GM12865 (cell line): Measurements from ENCODE around the gene FUT8.
"Not testable (repeated sequence)": the region's sequence is repeated elsewhere in the genome, so short reads cannot be mapped to it uniquely, and the experiment has no call there.

Experiments used
- DNase-seq: peaks from one replicate; pipeline ENCODE4 v3.0.0; 2010; ENCODE audit warnings: low read depth
- H3K4me3 ChIP-seq: 2 replicates; pipeline ENCODE4 v1.5.1; 2011; ENCODE audit warnings: mild to moderate bottlenecking, low read depth, low read length, control low read depth
- TF ChIP-seq, protein P1 (sequence below): IDR thresholded peaks from 2 replicates; pipeline ENCODE4 v1.5.1; 2011; ENCODE audit warnings: low read length, control low read depth, low read depth, inconsistent platforms; ENCODE audit not compliant: insufficient read depth; ENCODE audit errors: missing control alignments

Gene FUT8

GRCh38 chr14:65696801-65697200 lies 284.3 kb downstream of the FUT8 start:
- TF ChIP-seq, protein P1, sequence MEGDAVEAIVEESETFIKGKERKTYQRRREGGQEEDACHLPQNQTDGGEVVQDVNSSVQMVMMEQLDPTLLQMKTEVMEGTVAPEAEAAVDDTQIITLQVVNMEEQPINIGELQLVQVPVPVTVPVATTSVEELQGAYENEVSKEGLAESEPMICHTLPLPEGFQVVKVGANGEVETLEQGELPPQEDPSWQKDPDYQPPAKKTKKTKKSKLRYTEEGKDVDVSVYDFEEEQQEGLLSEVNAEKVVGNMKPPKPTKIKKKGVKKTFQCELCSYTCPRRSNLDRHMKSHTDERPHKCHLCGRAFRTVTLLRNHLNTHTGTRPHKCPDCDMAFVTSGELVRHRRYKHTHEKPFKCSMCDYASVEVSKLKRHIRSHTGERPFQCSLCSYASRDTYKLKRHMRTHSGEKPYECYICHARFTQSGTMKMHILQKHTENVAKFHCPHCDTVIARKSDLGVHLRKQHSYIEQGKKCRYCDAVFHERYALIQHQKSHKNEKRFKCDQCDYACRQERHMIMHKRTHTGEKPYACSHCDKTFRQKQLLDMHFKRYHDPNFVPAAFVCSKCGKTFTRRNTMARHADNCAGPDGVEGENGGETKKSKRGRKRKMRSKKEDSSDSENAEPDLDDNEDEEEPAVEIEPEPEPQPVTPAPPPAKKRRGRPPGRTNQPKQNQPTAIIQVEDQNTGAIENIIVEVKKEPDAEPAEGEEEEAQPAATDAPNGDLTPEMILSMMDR, result no peak
- no peak for DNase-seq
- no peak overlapping the region for H3K4me3 ChIP-seq

GRCh38 chr14:65703521-65703920 lies 291.0 kb downstream of the FUT8 start:
- TF ChIP-seq, protein P1, result no peak
- H3K4me3 ChIP-seq, result no peak overlapping the region
- no peak for DNase-seq

DNA sequence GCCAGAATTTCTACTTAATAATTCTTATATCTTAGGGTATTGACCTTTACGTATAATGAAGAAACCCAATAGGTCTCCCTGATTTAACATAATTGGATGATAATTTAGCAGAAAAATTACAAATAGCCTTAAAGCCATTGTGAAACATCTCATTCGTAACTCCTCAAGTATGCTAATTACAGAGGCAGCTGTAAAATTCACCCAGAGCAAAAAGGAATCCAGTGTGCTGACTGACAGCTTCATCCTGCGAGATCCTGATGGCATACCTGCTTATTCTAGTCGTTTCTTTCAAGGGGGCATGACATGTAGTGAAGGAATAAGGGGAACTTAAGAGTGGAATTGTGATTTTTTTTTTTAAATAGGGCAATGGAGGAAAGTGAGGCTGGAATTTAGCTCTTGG lies 291.5 kb downstream of the FUT8 start:
- no peak for DNase-seq
- no peak overlapping the region for H3K4me3 ChIP-seq
- TF ChIP-seq, protein P1, result no peak

DNA sequence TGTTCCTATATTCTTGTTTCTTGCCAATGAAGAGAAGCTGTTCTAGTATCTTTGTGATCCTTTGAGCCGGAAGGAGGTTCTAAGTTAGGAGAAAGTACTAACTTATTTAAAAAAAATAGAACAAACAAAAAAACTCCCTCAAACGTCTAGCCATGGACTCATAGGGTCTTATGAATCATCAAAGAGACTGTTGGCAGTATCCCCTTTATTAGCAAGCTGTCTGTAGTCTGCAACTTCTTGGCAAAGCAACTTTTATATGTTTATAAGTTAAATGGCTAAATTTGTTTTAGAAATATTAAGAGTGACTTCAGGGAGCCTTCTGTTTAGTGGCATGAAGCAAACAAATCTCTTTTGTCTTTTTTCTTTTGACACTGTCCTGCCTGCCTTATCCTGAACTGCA lies 291.9 kb downstream of the FUT8 start:
- no peak overlapping the region for H3K4me3 ChIP-seq
- DNase-seq, result no peak
- TF ChIP-seq, protein P1, result no peak

GRCh38 chr14:65704850-65705249 lies 292.3 kb downstream of the FUT8 start:
- peak; percentile 48 for DNase-seq
- TF ChIP-seq, protein P1, result no peak
- no peak overlapping the region for H3K4me3 ChIP-seq

DNA sequence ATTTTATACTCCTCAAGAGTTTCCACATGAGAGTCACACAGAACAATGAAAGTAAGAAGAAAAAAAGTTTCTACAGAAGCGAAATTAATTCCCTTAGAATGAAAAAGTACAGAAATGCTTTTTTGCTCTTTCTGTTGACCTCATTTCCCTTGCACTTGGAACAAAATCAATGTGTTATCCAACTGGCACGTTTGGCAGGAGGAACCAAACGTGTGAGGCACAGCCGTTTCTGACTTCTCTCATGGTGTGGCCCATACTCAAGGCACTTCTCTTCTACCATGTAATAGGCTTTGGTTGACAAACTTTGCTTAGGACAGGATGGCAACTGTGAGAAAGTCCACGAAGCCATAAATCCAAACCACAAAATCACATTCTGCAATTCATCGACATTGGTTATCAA lies 297.0 kb downstream of the FUT8 start:
- H3K4me3 ChIP-seq, result no peak overlapping the region
- no peak for DNase-seq
- TF ChIP-seq, protein P1, result no peak

GRCh38 chr14:65716813-65717212 lies 304.3 kb downstream of the FUT8 start:
- not testable (repeated sequence) for H3K4me3 ChIP-seq, DNase-seq

- not testable (repeated sequence) for DNase-seq, H3K4me3 ChIP-seq
Observed at GRCh38 chr14:65717384-65717915, 304.9 kb downstream of the FUT8 start.
